Measurements from ENCODE around the gene LUC7L2. TPM values are rescaled to one million over a fixed set of nuclear protein-coding genes. Genes with fewer than 3 reads are reported as not detected.

Gene LUC7L2
- total RNA-seq, 2 donors from 2014 or later = 50.1 to 64.6 TPM

DNA sequence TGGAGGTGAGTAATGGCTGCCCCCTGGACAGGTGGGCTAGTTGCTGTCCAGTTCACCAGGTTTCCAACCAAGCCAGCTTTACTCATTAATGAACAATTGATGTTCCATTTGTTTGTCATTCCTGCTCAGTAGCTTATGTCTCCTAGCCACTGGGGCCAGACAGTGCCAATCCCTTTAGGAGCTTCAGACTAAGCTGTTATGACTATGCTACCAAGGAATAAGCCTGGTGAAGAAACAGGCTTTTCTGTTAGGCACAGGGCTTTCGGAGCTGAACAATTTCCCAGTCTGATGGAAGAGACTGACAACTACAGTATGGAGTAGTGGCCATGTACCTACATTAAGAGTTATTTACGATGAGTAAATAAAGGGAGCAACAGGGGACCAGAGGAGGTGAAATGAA is 20.7 kb upstream of the LUC7L2 start:
- no peak for TF ChIP-seq POLR2A (IDR thresholded peaks at IDR 0.05)
- TF ChIP-seq, protein P1, sequence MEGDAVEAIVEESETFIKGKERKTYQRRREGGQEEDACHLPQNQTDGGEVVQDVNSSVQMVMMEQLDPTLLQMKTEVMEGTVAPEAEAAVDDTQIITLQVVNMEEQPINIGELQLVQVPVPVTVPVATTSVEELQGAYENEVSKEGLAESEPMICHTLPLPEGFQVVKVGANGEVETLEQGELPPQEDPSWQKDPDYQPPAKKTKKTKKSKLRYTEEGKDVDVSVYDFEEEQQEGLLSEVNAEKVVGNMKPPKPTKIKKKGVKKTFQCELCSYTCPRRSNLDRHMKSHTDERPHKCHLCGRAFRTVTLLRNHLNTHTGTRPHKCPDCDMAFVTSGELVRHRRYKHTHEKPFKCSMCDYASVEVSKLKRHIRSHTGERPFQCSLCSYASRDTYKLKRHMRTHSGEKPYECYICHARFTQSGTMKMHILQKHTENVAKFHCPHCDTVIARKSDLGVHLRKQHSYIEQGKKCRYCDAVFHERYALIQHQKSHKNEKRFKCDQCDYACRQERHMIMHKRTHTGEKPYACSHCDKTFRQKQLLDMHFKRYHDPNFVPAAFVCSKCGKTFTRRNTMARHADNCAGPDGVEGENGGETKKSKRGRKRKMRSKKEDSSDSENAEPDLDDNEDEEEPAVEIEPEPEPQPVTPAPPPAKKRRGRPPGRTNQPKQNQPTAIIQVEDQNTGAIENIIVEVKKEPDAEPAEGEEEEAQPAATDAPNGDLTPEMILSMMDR (IDR thresholded peaks at IDR 0.05) = no peak
- intact Hi-C loops (cut with DNase I) = no loop called here
- Histone ChIP-seq H3K27ac (no peak overlapping the region), H3K27me3 (no peaks in the 10 kb centered on the region), H3K4me1 (peaks cover 22% of the 10 kb centered on the region), H3K9me3 (no peaks in the 10 kb centered on the region), H3K4me3 (no peak overlapping the region), H3K36me3 (replicated peaks in 1 of 2; ENCODE audit: insufficient read depth in 1 of 2, low read depth in 2 of 2) (no peaks in the 10 kb centered on the region)
- 89 to 97% methylated on average over 2 of the region's 2 CpGs for WGBS, 2 donors
- no peak for ATAC-seq
- no peak for DNase-seq

DNA sequence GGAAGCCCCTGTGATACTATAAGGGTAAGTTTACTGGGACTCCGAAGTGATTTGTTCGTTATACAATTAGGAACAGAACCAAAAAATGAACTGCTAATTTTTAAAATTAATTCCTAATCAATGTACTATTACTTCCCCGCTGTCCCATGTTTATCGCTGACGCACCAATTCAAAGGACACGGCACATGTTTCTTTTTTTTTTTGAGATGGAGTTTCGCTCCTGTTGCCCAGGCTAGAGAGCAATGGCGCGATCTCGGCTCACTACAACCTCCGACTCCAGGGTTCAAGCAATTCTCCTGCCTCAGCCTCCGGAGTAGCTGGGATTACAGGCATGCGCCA is 20.0 kb upstream of the LUC7L2 start:
- TF ChIP-seq, protein P1 (IDR thresholded peaks at IDR 0.05) = no peak
- no peak for TF ChIP-seq POLR2A (IDR thresholded peaks at IDR 0.05)
- Histone ChIP-seq H3K9me3 (no peaks in the 10 kb centered on the region), H3K4me3 (peak overlapping the region in 1 of 2 donors; percentile 0), H3K27me3 (no peaks in the 10 kb centered on the region), H3K36me3 (replicated peaks in 1 of 2; ENCODE audit: insufficient read depth in 1 of 2, low read depth in 2 of 2) (no peaks in the 10 kb centered on the region), H3K4me1 (peaks cover 22% of the 10 kb centered on the region), H3K27ac (peak overlapping the region; percentile 100)
- 81 to 90% methylated on average over 13 of the region's 13 CpGs for WGBS, 2 donors
- no peak for ATAC-seq
- intact Hi-C loops (cut with DNase I) = no loop called here
- DNase-seq = no peak

DNA sequence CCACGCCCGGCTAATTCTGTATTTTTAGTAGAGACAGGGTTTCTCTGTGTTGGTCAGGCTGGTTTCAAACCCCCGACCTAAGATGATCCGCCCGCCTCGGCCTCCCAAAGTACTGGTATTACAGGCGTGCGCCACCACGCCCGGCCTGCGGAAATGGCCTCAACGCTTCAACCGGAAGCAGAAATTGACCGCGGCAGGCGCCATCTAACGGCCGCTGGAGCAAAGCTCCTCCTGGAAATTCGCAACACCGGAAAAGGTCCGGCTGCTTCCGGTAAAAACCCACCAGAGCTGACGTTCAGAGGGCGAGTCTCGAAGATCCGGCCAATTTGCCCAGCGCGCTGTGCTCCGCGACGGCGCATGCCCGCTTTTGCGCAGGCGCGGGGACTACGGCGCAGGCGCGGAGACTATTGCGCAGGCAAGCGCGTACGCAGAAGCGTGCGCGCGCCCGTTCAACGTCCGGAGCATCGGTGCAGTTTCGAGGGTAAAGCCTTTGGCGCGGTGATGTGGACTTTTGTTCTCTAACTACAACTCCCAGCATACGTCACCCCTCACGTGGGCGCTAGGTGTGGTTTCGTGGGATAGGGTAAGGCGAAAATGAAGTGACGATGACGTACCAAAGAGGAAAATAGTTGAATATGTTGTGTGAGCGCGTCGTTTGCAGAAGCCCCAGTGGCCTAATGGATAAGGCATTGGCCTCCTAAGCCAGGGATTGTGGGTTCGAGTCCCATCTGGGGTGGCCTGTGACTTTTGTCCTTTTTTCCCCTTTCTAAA is 19.5 kb upstream of the LUC7L2 start:
- Histone ChIP-seq H3K4me3 (peak overlapping the region in 1 of 2 donors; percentile 0), H3K9me3 (no peaks in the 10 kb centered on the region), H3K4me1 (peaks cover 22% of the 10 kb centered on the region), H3K27me3 (no peaks in the 10 kb centered on the region), H3K27ac (peak overlapping the region; percentile 100), H3K36me3 (replicated peaks in 1 of 2; ENCODE audit: insufficient read depth in 1 of 2, low read depth in 2 of 2) (no peaks in the 10 kb centered on the region)
- intact Hi-C loops (cut with DNase I) = no loop called here
- DNase-seq = peak; percentile 98 to 100 (median 98)
- ATAC-seq = peak; percentile 82
- TF ChIP-seq, protein P1 (IDR thresholded peaks at IDR 0.05) = peak; percentile 61 to 92 (median 85)
- TF ChIP-seq POLR2A (IDR thresholded peaks at IDR 0.05) = peak; percentile 38 to 61 (median 60)
- WGBS, 2 donors = 1 to 7% methylated on average over 16 to 66 of the region's 66 CpGs

DNA sequence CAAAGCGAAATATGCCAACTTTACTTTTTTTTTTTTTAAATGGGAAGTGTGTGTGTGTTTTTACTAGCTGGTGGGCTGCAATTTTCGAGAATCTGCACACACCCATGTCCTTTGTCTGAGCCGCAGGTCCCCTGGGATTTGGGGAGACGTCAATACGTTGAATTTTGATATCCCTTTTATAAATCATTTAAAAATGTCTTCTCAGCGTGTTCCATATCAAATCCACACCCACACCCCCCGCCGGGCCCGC is 19.0 kb upstream of the LUC7L2 start:
- DNase-seq = no peak
- intact Hi-C loops (cut with DNase I) = no loop called here
- Histone ChIP-seq H3K27me3 (no peaks in the 10 kb centered on the region), H3K9me3 (no peaks in the 10 kb centered on the region), H3K36me3 (replicated peaks in 1 of 2; ENCODE audit: insufficient read depth in 1 of 2, low read depth in 2 of 2) (no peaks in the 10 kb centered on the region), H3K4me3 (peak overlapping the region; percentile 28 to 75), H3K4me1 (peaks cover 22% of the 10 kb centered on the region), H3K27ac (peak overlapping the region; percentile 100)
- 0% methylated on average over 9 of the region's 9 CpGs for WGBS, 2 donors
- TF ChIP-seq, protein P1 (IDR thresholded peaks at IDR 0.05) = no peak
- peak; percentile 10 for ATAC-seq

Data from body of pancreas (tissue), 4 donors.